Measurements from ENCODE around the gene ZSCAN21. TPM values are rescaled to one million over a fixed set of nuclear protein-coding genes. Genes with fewer than 3 reads are reported as not detected.

ZSCAN21 gene
- total and polyA plus RNA-seq, 2 donors (not counting 3 experiments of a cell fraction or from before 2014, with no cell fraction given) = 7.4 to 7.7 TPM

DNA sequence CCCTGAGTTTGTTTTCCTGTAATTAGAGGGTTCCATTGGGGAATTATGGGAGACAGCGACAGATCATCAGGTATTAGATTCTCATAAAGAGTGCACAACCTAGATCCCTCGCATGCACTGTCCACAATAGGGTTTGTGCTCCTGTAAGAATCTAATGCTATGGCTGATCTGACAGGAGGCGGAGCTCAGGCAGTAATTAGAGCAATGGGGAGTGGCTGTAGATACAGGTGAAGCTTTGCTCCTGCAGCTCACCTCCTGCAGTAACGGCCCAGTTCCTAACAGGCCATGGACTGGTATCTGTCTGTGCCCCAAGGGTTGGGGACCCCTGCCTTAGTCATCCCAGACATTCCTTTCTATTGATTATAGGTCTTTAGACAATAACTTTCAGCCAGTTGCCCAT lies 894 bp upstream of the ZSCAN21 start:
- no TSS peak for BruUV-seq (replicated peaks)
- no peaks in the 10 kb centered on the region for H4K20me1 ChIP-seq (replicated peaks; ENCODE audit: control insufficient read depth, extremely low read depth, insufficient read depth, low read length)
- H3K27me3 ChIP-seq (ENCODE audit: control insufficient read depth in 2 of 2, insufficient read depth in 2 of 2, low read length in 2 of 2) = no peaks in the 10 kb centered on the region
- dilution Hi-C loops (cut with MboI; ENCODE audit: extremely low pct_ligation_motif_present, low sequenced_read_pairs) = no loop called here
- no peak overlapping the region for H2AFZ ChIP-seq (ENCODE audit: low read depth, low read length)
- no peaks in the 10 kb centered on the region for H3K9me3 ChIP-seq (replicated peaks; ENCODE audit: control insufficient read depth, insufficient read depth, low read length)
- H3K4me2 ChIP-seq (ENCODE audit: insufficient read depth, low read length) = no peak overlapping the region
- no peak overlapping the region for H3K27ac ChIP-seq (ENCODE audit: insufficient read depth, low read depth, low read length)
- peaks cover 3% of the 10 kb centered on the region for H3K4me1 ChIP-seq (ENCODE audit: control insufficient read depth, extremely low read depth, insufficient read depth, low read length)
- no peak overlapping the region for H3K9ac ChIP-seq (replicated peaks; ENCODE audit: extremely low read depth, insufficient read depth, low read length)
- TF ChIP-seq CTCF (IDR thresholded peaks at IDR 0.05; ENCODE audit: extremely low read depth in 1 of 2, insufficient read depth in 1 of 2, low read depth in 1 of 2, low read length in 2 of 2) = no peak
- TF ChIP-seq MYC (IDR thresholded peaks at IDR 0.05; ENCODE audit: low read depth, low read length) = no peak
- no peak for TF ChIP-seq EZH2 (IDR thresholded peaks at IDR 0.05; ENCODE audit: borderline replicate concordance, low read depth, low read length, severe bottlenecking)
- FAIRE-seq = no peak
- DNase-seq (ENCODE audit: low read depth, low spot score) = no peak
- CTCF ChIA-PET = interaction anchor here (9.1 kb wide), 1 partner anchor 55 kb away, joined by 158 read pairs; no protein-coding TSS in a partner anchor
- POLR2A ChIA-PET = no interaction called here
- H3K9me1 ChIP-seq (replicated peaks; ENCODE audit: control insufficient read depth, extremely low read depth, insufficient read depth, low read length) = no peaks in the 10 kb centered on the region
- H3K4me3 ChIP-seq (replicated peaks in 1 of 3; ENCODE audit: insufficient read depth in 1 of 3, low read depth in 1 of 3, low read length in 3 of 3) = no peak overlapping the region
- H3K36me3 ChIP-seq (ENCODE audit: control insufficient read depth in 2 of 2, extremely low read depth in 1 of 2, insufficient read depth in 2 of 2, low read length in 2 of 2) = no peaks in the 10 kb centered on the region
- intact Hi-C loops (cut with micrococcal nuclease) = loop anchor here (1.0 kb wide), 3 partner anchors 7 to 33 kb away; partner anchors contain the start of genes ZKSCAN1 and ZNF3
- H3K79me2 ChIP-seq (ENCODE audit: control insufficient read depth, insufficient read depth, low read length) = no peaks in the 10 kb centered on the region

- intact Hi-C loops (cut with micrococcal nuclease) = loop anchor here (5.0 kb wide), 1 partner anchor 74 kb away; the partner anchor contains the start of gene AZGP1
- Histone ChIP-seq H3K27me3 (ENCODE audit: control insufficient read depth in 2 of 2, insufficient read depth in 2 of 2, low read length in 2 of 2) (no peaks in the 10 kb centered on the region), H3K4me1 (ENCODE audit: control insufficient read depth, extremely low read depth, insufficient read depth, low read length) (peaks cover 3% of the 10 kb centered on the region), H3K36me3 (ENCODE audit: control insufficient read depth in 2 of 2, extremely low read depth in 1 of 2, insufficient read depth in 2 of 2, low read length in 2 of 2) (no peaks in the 10 kb centered on the region), H3K4me2 (ENCODE audit: insufficient read depth, low read length) (no peak overlapping the region), H3K27ac (ENCODE audit: insufficient read depth, low read depth, low read length) (no peak overlapping the region), H4K20me1 (replicated peaks; ENCODE audit: control insufficient read depth, extremely low read depth, insufficient read depth, low read length) (no peaks in the 10 kb centered on the region), H3K4me3 (replicated peaks in 1 of 3; ENCODE audit: insufficient read depth in 1 of 3, low read depth in 1 of 3, low read length in 3 of 3) (no peak overlapping the region), H3K9me1 (replicated peaks; ENCODE audit: control insufficient read depth, extremely low read depth, insufficient read depth, low read length) (no peaks in the 10 kb centered on the region), H3K79me2 (ENCODE audit: control insufficient read depth, insufficient read depth, low read length) (no peaks in the 10 kb centered on the region), H3K9me3 (replicated peaks; ENCODE audit: control insufficient read depth, insufficient read depth, low read length) (no peaks in the 10 kb centered on the region), H2AFZ (ENCODE audit: low read depth, low read length) (no peak overlapping the region), H3K9ac (replicated peaks; ENCODE audit: extremely low read depth, insufficient read depth, low read length) (no peak overlapping the region)
- ChIA-PET POLR2A (no interaction called here), CTCF (interaction anchor here (0.9 to 9.1 kb wide), 4 partner anchors 12 to 138 kb away, joined by 5 to 158 read pairs (median 14); no protein-coding TSS in a partner anchor)
- dilution Hi-C loops (cut with MboI; ENCODE audit: extremely low pct_ligation_motif_present, low sequenced_read_pairs) = no loop called here
- no TSS peak for BruUV-seq (replicated peaks)
- FAIRE-seq (no peak), DNase-seq (ENCODE audit: low read depth, low spot score) (no peak)
- TF ChIP-seq FOS (IDR thresholded peaks at IDR 0.05; ENCODE audit: borderline replicate concordance, insufficient read depth, low read length) = no peak
These were observed 2.0 kb downstream of the ZSCAN21 start for GRCh38 chr7:100051611-100052010.
